Measurements from ENCODE around the gene VPS13A. TPM values are rescaled to one million over a fixed set of nuclear protein-coding genes. Genes with fewer than 3 reads are reported as not detected.

VPS13A gene
- total and polyA plus RNA-seq, 2 of the 13 experiments (the other 11 are each of a cell fraction or from before 2014, with no cell fraction given) = 20.4 to 20.7 TPM

DNA sequence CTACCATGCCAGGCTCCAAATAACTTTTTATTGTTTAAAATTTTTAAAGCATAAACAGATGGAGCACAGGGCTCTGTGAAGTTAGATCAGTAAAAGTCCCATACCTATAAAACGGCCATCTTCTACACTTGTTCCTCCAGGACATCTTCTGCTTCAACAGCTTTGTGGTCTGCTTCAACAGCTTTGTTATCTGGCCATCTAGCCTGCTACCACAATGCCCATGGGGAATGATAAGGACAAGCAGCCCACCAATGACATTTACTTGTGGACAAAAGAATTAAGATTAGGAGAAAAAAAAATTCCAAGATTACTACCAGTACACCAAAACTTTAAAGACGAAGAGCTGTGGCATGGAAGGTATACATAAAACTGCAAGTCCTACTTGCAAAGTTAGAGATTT is 2.2 kb upstream of the VPS13A start:
- ChIA-PET POLR2A (no interaction called here), CTCF (ENCODE audit: low intra/inter-chr PET ratio, low total read pairs) (no interaction called here)
- no peak overlapping the region for H3K4me2 ChIP-seq (ENCODE audit: low read depth, low read length)
- H3K27ac ChIP-seq (ENCODE audit: extremely low read length, insufficient read depth, low read length) = no peak overlapping the region
- DNase-seq (ENCODE audit: low spot score) = no peak
- BruUV-seq (replicated peaks) = no TSS peak
- no peak for TF ChIP-seq ZNF432 (CRISPR knock-in tag; IDR thresholded peaks at IDR 0.05; ENCODE audit: borderline replicate concordance)
- TF ChIP-seq ZNF251 (CRISPR knock-in tag; IDR thresholded peaks at IDR 0.05) = no peak
- peaks cover 2 to 17% of the 10 kb centered on the region in 2 experiments; a peak in 2 of 5 replicates for H3K27me3 ChIP-seq (ENCODE audit: control insufficient read depth in 1 of 2, insufficient read depth in 2 of 2, low read length in 2 of 2)
- no peak overlapping the region for H2AFZ ChIP-seq (ENCODE audit: low read length)
- no peak for FAIRE-seq
- H3K9me3 ChIP-seq (ENCODE audit: low read length) = no peaks in the 10 kb centered on the region
- H3K4me1 ChIP-seq (ENCODE audit: insufficient read depth, low read length) = peaks cover 62% of the 10 kb centered on the region
- H3K79me2 ChIP-seq (ENCODE audit: insufficient read depth, low read length) = peaks cover 23% of the 10 kb centered on the region
- H4K20me1 ChIP-seq (ENCODE audit: insufficient read depth, low read length) = peaks cover 9% of the 10 kb centered on the region
- in situ Hi-C loops (cut with HindIII; ENCODE audit: extremely low pct_ligation_motif_present, low pct_unique_long_range_greater_than_20kb) = no loop called here
- intact Hi-C loops (cut with micrococcal nuclease; ENCODE audit: unreplicated experiment) = no loop called here
- H3K4me3 ChIP-seq (replicated peaks in 1 of 3; ENCODE audit: insufficient read depth in 1 of 3, low read depth in 2 of 3, low read length in 3 of 3) = no peak overlapping the region
- H3K36me3 ChIP-seq (replicated peaks in 1 of 2; ENCODE audit: control insufficient read depth in 1 of 2, insufficient read depth in 2 of 2, low read length in 2 of 2) = no peaks in the 10 kb centered on the region
- WGBS (ENCODE audit: low lambda C conversion rate) = 48% methylated on average over 2 of the region's 2 CpGs
- no peak for ATAC-seq
- H3K9ac ChIP-seq (ENCODE audit: insufficient read depth, low read depth, low read length) = no peak overlapping the region

DNA sequence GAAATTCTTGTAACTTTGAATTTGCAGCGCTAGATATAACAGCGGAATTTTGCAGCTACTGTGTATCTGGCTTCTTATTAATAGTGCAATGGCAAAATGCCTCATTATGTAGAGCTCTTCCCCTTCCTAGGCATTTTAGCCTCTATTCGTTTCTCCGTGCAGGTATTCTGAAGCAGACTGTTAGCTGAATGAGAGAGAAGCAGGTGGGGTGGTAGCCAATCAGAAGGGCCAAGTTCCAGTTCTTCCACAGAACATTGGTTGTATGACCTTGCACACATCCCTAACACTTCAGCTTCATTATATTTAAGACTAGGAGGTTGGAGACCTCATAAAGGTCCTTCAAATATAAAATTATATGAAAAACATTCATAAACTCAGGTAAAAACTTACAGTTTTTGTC is 1.2 kb upstream of the VPS13A start:
- no peak overlapping the region for H3K4me3 ChIP-seq (replicated peaks in 1 of 3; ENCODE audit: insufficient read depth in 1 of 3, low read depth in 2 of 3, low read length in 3 of 3)
- no peak overlapping the region for H3K27ac ChIP-seq (ENCODE audit: extremely low read length, insufficient read depth, low read length)
- no peak for ATAC-seq
- H2AFZ ChIP-seq (ENCODE audit: low read length) = no peak overlapping the region
- in situ Hi-C loops (cut with HindIII; ENCODE audit: extremely low pct_ligation_motif_present, low pct_unique_long_range_greater_than_20kb) (no loop called here), intact Hi-C loops (cut with micrococcal nuclease; ENCODE audit: unreplicated experiment) (no loop called here)
- H3K9me3 ChIP-seq (ENCODE audit: low read length) = no peaks in the 10 kb centered on the region
- no peak overlapping the region for H3K4me2 ChIP-seq (ENCODE audit: low read depth, low read length)
- ChIA-PET POLR2A (no interaction called here), CTCF (ENCODE audit: low intra/inter-chr PET ratio, low total read pairs) (no interaction called here)
- no TSS peak for BruUV-seq (replicated peaks)
- peaks cover 32% of the 10 kb centered on the region for H3K79me2 ChIP-seq (ENCODE audit: insufficient read depth, low read length)
- no peak for DNase-seq (ENCODE audit: low spot score)
- H3K4me1 ChIP-seq (ENCODE audit: insufficient read depth, low read length) = peaks cover 62% of the 10 kb centered on the region
- H3K27me3 ChIP-seq (ENCODE audit: control insufficient read depth in 1 of 2, insufficient read depth in 2 of 2, low read length in 2 of 2) = peaks cover 2 to 17% of the 10 kb centered on the region in 2 experiments; a peak in 2 of 5 replicates
- H3K9ac ChIP-seq (ENCODE audit: insufficient read depth, low read depth, low read length) = no peak overlapping the region
- H4K20me1 ChIP-seq (ENCODE audit: insufficient read depth, low read length) = peaks cover 14% of the 10 kb centered on the region
- H3K36me3 ChIP-seq (replicated peaks in 1 of 2; ENCODE audit: control insufficient read depth in 1 of 2, insufficient read depth in 2 of 2, low read length in 2 of 2) = no peaks in the 10 kb centered on the region
- FAIRE-seq = no peak
- WGBS (ENCODE audit: low lambda C conversion rate) = 49% methylated on average over 4 of the region's 4 CpGs
- TF ChIP-seq TP53 (CRISPR knock-in tag; conservative IDR thresholded peaks at IDR 0.05) = no peak
- no peak for TF ChIP-seq NFYB (CRISPR knock-in tag; IDR thresholded peaks at IDR 0.05)
- no peak for TF ChIP-seq ZNF772 (CRISPR knock-in tag; IDR thresholded peaks at IDR 0.05)
- TF ChIP-seq ZNF790 (CRISPR knock-in tag; IDR thresholded peaks at IDR 0.05; ENCODE audit: borderline replicate concordance) = no peak
- TF ChIP-seq ZNF44 (CRISPR knock-in tag; IDR thresholded peaks at IDR 0.05) = no peak
- no peak for TF ChIP-seq DNMT1 (CRISPR knock-in tag; IDR thresholded peaks at IDR 0.05)
- TF ChIP-seq, protein P1, sequence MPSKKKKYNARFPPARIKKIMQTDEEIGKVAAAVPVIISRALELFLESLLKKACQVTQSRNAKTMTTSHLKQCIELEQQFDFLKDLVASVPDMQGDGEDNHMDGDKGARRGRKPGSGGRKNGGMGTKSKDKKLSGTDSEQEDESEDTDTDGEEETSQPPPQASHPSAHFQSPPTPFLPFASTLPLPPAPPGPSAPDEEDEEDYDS (CRISPR knock-in tag; IDR thresholded peaks at IDR 0.05) = no peak
- no peak for TF ChIP-seq RXRB (CRISPR knock-in tag; IDR thresholded peaks at IDR 0.05; ENCODE audit: borderline replicate concordance)
- TF ChIP-seq SMARCC2 (IDR thresholded peaks at IDR 0.05) = no peak
- no peak for TF ChIP-seq DZIP1 (CRISPR knock-in tag; IDR thresholded peaks at IDR 0.05)
- TF ChIP-seq JARID2 (CRISPR knock-in tag; IDR thresholded peaks at IDR 0.05; ENCODE audit: insufficient replicate concordance) = no peak
- TF ChIP-seq, protein P2, sequence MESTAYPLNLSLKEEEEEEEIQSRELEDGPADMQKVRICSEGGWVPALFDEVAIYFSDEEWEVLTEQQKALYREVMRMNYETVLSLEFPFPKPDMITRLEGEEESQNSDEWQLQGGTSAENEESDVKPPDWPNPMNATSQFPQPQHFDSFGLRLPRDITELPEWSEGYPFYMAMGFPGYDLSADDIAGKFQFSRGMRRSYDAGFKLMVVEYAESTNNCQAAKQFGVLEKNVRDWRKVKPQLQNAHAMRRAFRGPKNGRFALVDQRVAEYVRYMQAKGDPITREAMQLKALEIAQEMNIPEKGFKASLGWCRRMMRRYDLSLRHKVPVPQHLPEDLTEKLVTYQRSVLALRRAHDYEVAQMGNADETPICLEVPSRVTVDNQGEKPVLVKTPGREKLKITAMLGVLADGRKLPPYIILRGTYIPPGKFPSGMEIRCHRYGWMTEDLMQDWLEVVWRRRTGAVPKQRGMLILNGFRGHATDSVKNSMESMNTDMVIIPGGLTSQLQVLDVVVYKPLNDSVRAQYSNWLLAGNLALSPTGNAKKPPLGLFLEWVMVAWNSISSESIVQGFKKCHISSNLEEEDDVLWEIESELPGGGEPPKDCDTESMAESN (CRISPR knock-in tag; conservative IDR thresholded peaks at IDR 0.05) = no peak
- no peak for TF ChIP-seq AGO1 (IDR thresholded peaks at IDR 0.05; ENCODE audit: low read depth, low read length, poor library complexity, severe bottlenecking)
- TF ChIP-seq ZNF432 (CRISPR knock-in tag; IDR thresholded peaks at IDR 0.05; ENCODE audit: borderline replicate concordance) = no peak

Data from HepG2 (cell line).